ENCODE measurements around the gene AUNIP.

DNA sequence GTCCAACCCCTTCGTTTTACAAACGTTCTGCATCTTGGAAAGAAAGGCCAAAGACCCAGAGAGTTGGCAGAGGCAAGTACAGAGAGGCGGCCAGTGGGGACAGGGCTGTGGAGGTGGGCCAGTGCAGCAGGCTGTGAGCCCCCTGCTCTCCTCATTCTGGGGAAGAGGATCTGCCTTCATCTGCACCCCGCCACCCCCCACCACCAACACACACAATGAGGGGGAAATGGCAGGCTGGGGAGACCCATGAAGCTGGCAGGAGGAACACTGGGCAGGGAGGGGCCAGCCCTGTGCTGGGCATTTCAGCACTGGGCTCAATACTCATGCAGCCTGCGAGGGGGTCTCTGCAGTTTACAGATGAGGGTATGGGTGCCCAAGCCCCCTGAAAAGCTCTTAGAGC lies 32.3 kb upstream of the AUNIP start:
- TF ChIP-seq POLR2A (IDR thresholded peaks at IDR 0.05; ENCODE audit: control extremely low read depth in 1 of 2, low read depth in 2 of 2, low read length in 2 of 2) (no peak), CEBPB (IDR thresholded peaks at IDR 0.05; ENCODE audit: low read depth, low read length) (no peak), RAD21 (IDR thresholded peaks at IDR 0.05 in 1 of 2, conservative IDR thresholded peaks at IDR 0.05 in 1 of 2; ENCODE audit: low read depth in 2 of 2, low read length in 2 of 2) (no peak)

All from H1 (cell line).